NCI-H146 (cell line): ENCODE data around the gene IRAG1.

Source experiments
- DNase-seq: peaks from one replicate; lab custom pipeline; 2025; lab: John Stamatoyannopoulos, UW

The IRAG1 gene

GRCh38 chr11:10645212-10645795, 48.3 kb downstream of the IRAG1 start:
- no peak for DNase-seq
